ENCODE data around the gene CRACR2A. TPM values are rescaled to one million over a fixed set of nuclear protein-coding genes. Genes with fewer than 3 reads are reported as not detected.

Gene CRACR2A
- total RNA-seq, 4 donors from 2014 or later, result 34.5 to 165 (median 85.8) TPM

GRCh38 chr12:3571323-3571722 is 181.6 kb downstream of the CRACR2A start:
- H3K4me1 ChIP-seq, result no peaks in the 10 kb centered on the region
- no peaks in the 10 kb centered on the region for H3K9me3 ChIP-seq
- TF ChIP-seq EP300 (IDR thresholded peaks at IDR 0.05; ENCODE audit: low read depth) (no peak), POLR2AphosphoS5 (IDR thresholded peaks at IDR 0.05) (no peak), CTCF (IDR thresholded peaks at IDR 0.05) (no peak)
- in situ Hi-C loops (cut with MboI; ENCODE audit: low pct_ligation_motif_present in 1 of 4, low pct_unique_long_range_greater_than_20kb in 1 of 4, low sequenced_read_pairs in 3 of 4) (no loop called here), intact Hi-C loops (cut with DNase I; ENCODE audit: low total_unique reads) (loop anchor here (5.0 kb wide), 1 partner anchor 116 kb away; no protein-coding TSS in a partner anchor)
- no peaks in the 10 kb centered on the region for H3K27me3 ChIP-seq
- 17 to 20% methylated on average over 1 of the region's 1 CpG for WGBS, 2 donors (ENCODE audit: low coverage in 1 of 2)
- no peak for DNase-seq
- H3K4me3 ChIP-seq, result no peak overlapping the region
- no peaks in the 10 kb centered on the region for H3K36me3 ChIP-seq
- no peak overlapping the region for H3K27ac ChIP-seq

GRCh38 chr12:3568695-3569094 is 184.2 kb downstream of the CRACR2A start:
- intact Hi-C loops (cut with DNase I; ENCODE audit: low total_unique reads), result no loop called here
- in situ Hi-C loops (cut with MboI; ENCODE audit: low pct_ligation_motif_present in 1 of 4, low pct_unique_long_range_greater_than_20kb in 1 of 4, low sequenced_read_pairs in 3 of 4), result no loop called here
- no peaks in the 10 kb centered on the region for H3K27me3 ChIP-seq
- no peaks in the 10 kb centered on the region for H3K36me3 ChIP-seq
- no peaks in the 10 kb centered on the region for H3K4me1 ChIP-seq
- 93 to 94% methylated on average over 3 to 9 of the region's 9 CpGs for WGBS, 2 donors (ENCODE audit: low coverage in 1 of 2)
- TF ChIP-seq POLR2AphosphoS5 (IDR thresholded peaks at IDR 0.05) (no peak), CTCF (IDR thresholded peaks at IDR 0.05) (no peak), POLR2A (IDR thresholded peaks at IDR 0.05) (no peak), EP300 (IDR thresholded peaks at IDR 0.05; ENCODE audit: low read depth) (no peak)
- no peak overlapping the region for H3K27ac ChIP-seq
- H3K4me3 ChIP-seq, result no peak overlapping the region
- no peak for DNase-seq
- no peaks in the 10 kb centered on the region for H3K9me3 ChIP-seq

- intact Hi-C loops (cut with DNase I; ENCODE audit: low total_unique reads) (no loop called here), in situ Hi-C loops (cut with MboI; ENCODE audit: low pct_ligation_motif_present in 1 of 4, low pct_unique_long_range_greater_than_20kb in 1 of 4, low sequenced_read_pairs in 3 of 4) (no loop called here)
- Histone ChIP-seq H3K36me3 (no peaks in the 10 kb centered on the region), H3K4me1 (no peaks in the 10 kb centered on the region), H3K4me3 (no peak overlapping the region), H3K27me3 (no peaks in the 10 kb centered on the region), H3K27ac (no peak overlapping the region), H3K9me3 (no peaks in the 10 kb centered on the region)
- no peak for DNase-seq
- TF ChIP-seq POLR2A (IDR thresholded peaks at IDR 0.05), result no peak
- no peak for TF ChIP-seq CTCF (IDR thresholded peaks at IDR 0.05)
- no peak for TF ChIP-seq POLR2AphosphoS5 (IDR thresholded peaks at IDR 0.05)
- TF ChIP-seq EP300 (IDR thresholded peaks at IDR 0.05; ENCODE audit: low read depth), result no peak
- WGBS, 2 donors (ENCODE audit: low coverage in 1 of 2), result 29 to 54% methylated on average over 1 of the region's 1 CpG
These were observed 186.9 kb downstream of the CRACR2A start for GRCh38 chr12:3565985-3566384.

Small RNAs within 50 kb of the gene (small RNA-seq; reads per million reads assigned to genes)
- gene RNU6-174P, result 0 reads per million in 4 donors

Other genes with a start within 250 kb of the CRACR2A start
- gene PARP11, start 120.3 kb upstream of the CRACR2A start, total RNA-seq, result 1 to 10 TPM; 4.5 to 6.2 (median 5.0) TPM

Measured in transverse colon (tissue), 4 donors.